ENCODE data around the gene C1orf35.
A peak's percentile ranks its signal among the peaks of the same experiment; 100 is the strongest.

Gene C1orf35

DNA sequence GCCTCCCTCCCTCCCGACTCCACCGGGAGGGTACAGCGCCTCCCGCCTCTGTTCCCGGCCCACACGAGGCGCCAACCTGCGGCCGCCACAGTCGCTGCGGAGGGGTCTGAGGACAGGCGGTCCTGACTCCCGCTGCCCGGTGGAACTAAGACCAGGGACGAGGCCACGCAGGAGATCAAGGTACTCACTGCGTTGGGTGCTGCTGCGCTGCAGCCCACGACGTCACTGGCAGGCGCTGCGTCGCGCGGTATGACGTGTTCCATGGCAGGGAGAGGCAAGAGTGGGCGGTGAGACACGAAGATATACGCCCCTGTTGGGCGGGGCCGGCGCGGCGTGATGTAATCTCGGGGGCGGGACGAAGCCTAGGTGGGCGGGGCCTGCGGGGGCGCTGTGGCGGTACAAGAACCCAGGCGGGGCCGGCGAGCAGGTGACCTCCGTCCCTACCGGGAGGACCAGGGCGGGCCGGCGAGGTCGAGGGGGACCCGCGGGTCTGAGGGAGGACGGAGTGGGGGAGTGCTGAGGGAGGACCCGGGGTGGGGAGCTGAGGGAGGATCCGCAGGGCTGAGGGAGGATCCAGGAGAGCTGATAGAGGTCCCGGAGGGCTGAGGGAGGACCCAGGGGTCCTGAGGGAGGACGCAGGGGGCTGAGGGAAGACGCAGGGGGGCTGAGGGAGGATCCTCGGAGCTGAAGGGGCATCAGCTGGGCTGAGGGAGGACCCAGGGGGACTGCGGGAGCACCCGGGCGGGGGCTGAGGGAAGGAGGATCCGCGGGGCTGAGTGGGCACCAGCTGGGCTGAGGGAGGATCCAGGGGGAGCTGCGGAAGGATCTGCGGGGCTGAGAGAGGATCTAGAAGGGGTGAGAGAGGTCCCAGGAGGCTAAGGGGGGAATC lies 6.2 kb upstream of the C1orf35 start, which contains the start of gene MRPL55:
TSS of gene MRPL55 (minus strand) at position 227 of the 889 bp plus-strand sequence. CDS start 1,039 bp downstream, outside the sequence.
- peak; percentile 97 for DNase-seq (ENCODE audit: low read depth)
- TF ChIP-seq, protein P1, sequence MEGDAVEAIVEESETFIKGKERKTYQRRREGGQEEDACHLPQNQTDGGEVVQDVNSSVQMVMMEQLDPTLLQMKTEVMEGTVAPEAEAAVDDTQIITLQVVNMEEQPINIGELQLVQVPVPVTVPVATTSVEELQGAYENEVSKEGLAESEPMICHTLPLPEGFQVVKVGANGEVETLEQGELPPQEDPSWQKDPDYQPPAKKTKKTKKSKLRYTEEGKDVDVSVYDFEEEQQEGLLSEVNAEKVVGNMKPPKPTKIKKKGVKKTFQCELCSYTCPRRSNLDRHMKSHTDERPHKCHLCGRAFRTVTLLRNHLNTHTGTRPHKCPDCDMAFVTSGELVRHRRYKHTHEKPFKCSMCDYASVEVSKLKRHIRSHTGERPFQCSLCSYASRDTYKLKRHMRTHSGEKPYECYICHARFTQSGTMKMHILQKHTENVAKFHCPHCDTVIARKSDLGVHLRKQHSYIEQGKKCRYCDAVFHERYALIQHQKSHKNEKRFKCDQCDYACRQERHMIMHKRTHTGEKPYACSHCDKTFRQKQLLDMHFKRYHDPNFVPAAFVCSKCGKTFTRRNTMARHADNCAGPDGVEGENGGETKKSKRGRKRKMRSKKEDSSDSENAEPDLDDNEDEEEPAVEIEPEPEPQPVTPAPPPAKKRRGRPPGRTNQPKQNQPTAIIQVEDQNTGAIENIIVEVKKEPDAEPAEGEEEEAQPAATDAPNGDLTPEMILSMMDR (IDR thresholded peaks at IDR 0.05; ENCODE audit: insufficient read depth, low read depth, low read length, missing control alignments): no peak

DNA sequence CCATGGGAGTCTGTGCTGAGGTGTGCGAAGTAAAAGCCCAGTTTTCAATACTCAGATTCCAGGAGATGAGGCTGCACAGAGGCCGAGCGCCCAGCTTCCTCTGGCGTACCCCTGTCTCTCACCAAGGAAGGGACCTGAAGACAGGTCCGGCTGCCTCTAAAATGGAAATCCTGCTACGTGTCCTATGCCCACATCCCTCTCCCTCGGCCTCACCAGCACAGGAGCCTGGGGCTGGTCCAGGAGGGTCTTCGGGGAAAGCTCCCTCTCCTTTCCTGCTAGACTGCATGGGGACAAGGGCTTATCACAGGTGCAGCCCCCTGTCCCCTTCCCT lies 5.6 kb upstream of the C1orf35 start:
- DNase-seq (ENCODE audit: low read depth): no peak
- TF ChIP-seq, protein P1 (IDR thresholded peaks at IDR 0.05; ENCODE audit: insufficient read depth, low read depth, low read length, missing control alignments): no peak
- peak overlapping the region; percentile 100 for H3K4me3 ChIP-seq (ENCODE audit: low read depth, low read length)

More for the DNA sequence above, 6.2 kb upstream of the C1orf35 start, which contains the start of gene MRPL55:
- peak within 1 kb of the TSS; percentile 100 for H3K4me3 ChIP-seq (ENCODE audit: low read depth, low read length)

DNA sequence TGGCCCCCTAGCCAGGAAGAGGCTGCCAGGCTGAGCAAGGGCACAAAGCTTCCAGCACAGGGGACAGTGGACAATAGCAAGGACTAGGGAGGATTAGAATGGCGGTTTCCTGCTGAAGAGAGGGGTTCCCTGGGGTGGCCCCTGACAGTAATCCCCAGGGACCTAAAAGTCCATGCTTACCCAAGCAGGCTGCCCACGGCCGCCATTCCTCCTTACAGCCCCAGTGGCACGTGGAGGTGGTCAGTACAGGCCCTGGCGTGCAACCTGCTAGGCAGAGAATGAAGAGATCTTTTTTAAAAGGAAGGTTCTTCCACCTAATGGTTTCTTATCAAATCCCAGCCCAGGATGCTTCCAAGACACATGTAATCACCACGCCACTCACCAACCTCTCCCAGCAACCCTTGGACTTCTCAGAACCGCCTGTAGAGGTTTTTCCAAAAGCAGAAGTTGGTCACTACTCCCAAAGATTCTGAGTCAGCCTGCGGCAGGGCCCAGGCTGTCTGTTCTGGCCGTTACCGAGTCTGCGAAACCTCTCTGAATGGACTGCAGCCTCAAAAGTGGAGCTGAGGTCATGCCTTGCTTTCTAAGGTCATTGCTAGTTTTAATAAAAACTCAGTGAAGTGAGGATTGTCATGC lies 5.0 kb upstream of the C1orf35 start:
- no peak for DNase-seq (ENCODE audit: low read depth)
- peak overlapping the region; percentile 100 for H3K4me3 ChIP-seq (ENCODE audit: low read depth, low read length)
- TF ChIP-seq, protein P1 (IDR thresholded peaks at IDR 0.05; ENCODE audit: insufficient read depth, low read depth, low read length, missing control alignments): no peak

DNA sequence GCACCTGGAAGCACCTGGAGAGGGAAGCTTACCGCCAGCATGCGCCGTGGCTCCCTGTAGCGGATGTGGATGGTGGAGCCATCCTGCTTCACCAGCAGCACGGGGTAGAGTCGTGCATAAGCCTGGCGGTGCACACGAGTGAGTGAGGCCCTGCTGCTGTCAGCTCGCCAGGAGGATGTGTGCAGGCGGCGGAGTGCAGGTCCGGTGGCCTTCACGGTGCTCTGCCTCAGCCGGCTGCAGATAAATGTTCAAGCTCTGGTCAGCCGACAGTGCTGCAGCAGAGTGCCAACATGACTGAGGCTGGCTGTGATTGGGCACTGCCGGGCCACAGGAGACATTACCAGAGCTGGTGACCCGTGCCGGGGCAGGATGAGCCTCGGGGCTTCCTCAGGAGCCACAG lies 4.5 kb upstream of the C1orf35 start:
- no peak for DNase-seq (ENCODE audit: low read depth)
- TF ChIP-seq, protein P1 (IDR thresholded peaks at IDR 0.05; ENCODE audit: insufficient read depth, low read depth, low read length, missing control alignments): no peak
- H3K4me3 ChIP-seq (ENCODE audit: low read depth, low read length): no peak overlapping the region; the same call in 1 of the 2 replicates

DNA sequence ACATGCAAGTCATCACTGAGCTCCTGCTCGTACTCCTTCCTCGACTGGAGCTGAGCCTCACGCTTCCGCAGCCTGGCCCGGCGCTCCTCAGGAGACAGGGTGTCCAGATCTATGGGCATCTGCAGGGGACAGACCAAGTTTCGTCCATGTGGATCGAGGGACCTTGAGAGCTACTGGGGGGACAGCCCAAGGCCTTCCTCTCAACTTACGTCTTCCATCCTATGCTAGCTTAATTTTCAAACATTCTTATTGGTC lies 3.6 kb upstream of the C1orf35 start:
- no peak for DNase-seq (ENCODE audit: low read depth)
- H3K4me3 ChIP-seq (ENCODE audit: low read depth, low read length): no peak overlapping the region
- TF ChIP-seq, protein P1 (IDR thresholded peaks at IDR 0.05; ENCODE audit: insufficient read depth, low read depth, low read length, missing control alignments): no peak

DNA sequence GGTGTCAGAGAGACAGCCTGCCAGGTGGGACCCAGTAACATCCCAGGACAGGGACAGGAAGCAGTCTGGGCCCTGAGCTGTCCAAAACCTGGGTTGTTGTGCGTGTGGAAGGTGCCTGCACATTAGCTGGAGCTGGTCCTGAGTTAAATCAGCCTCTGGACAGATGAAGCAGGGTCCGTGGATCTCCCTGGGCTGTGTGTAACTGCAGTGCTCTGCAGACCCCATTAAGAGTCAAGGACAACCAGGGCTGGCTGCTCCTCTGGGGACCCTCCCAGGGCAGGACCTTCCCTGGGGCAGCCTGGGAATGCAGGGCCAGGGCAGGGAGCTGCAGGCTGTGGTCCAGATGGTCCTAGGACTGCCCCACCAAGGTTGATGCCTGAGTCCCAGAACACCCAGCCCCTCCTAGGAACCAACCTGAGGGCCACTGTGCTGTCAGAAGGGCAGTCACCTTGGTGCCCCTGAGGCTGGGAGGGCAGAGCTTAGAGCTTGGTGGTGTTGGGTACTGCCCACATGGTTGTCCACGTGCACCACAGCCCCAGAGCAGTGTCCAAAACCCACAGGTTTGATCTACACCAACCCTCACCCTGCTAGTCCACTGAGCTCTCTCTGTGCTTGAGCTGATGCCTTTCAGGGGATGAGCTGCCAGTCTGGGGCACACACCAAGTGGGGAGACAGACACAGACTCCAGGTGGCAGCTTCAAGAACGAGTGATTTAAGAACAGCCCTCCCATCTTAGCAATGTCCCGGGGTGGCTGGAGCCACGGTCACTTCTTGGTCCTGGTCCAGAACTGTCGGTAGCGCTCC lies 3.1 kb upstream of the C1orf35 start:
- TF ChIP-seq, protein P1 (IDR thresholded peaks at IDR 0.05; ENCODE audit: insufficient read depth, low read depth, low read length, missing control alignments): no peak
- no peak for DNase-seq (ENCODE audit: low read depth)

More for the DNA sequence above, 3.1 kb upstream of the C1orf35 start:
- no peak overlapping the region for H3K4me3 ChIP-seq (ENCODE audit: low read depth, low read length)
